NCI-H2029 (cell line): Measurements from ENCODE around the gene RARA.
A peak's percentile ranks its signal among the peaks of the same experiment; 100 is the strongest.
"Not testable (repeated sequence)": the region's sequence is repeated elsewhere in the genome, so short reads cannot be mapped to it uniquely, and the experiment has no call there.

Experiments
- DNase-seq: peaks from one replicate; lab custom pipeline; 2025; lab: John Stamatoyannopoulos, UW

Gene RARA

DNA sequence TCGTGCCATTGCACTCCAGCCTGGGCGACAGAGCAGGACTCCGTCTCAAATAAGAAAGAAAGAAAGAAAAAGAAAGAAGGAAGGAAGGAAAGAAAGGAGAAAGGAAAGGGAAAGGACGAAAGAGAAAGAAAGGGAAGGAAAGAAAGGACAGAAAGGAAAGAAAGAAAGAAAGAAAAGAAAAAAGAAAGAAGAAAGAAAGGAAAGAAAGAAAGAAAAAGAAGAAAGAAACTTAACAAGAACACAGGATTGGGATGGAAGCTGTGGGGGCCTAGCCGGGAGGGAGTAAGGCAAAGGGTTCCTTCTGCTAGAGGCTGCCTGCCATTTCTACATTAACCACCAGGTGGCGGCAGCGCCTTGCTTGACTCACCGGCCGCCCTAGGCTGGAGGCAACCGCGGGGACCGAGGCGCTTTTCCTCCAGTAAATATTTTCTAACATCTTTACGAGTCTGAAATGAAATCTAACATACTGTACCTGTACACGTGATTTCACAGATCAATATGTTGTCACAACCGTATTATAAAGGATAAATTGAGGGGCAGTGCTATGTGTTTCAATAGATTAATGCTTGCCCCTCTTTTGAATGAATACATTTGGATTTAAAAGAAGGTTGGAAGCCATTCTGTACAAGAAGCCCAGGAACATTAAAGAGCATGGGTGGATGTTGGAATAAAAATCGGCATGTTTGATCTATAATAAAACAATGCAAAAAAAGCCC lies 49.5 kb downstream of the RARA start:
- peak; percentile 58 for DNase-seq

DNA sequence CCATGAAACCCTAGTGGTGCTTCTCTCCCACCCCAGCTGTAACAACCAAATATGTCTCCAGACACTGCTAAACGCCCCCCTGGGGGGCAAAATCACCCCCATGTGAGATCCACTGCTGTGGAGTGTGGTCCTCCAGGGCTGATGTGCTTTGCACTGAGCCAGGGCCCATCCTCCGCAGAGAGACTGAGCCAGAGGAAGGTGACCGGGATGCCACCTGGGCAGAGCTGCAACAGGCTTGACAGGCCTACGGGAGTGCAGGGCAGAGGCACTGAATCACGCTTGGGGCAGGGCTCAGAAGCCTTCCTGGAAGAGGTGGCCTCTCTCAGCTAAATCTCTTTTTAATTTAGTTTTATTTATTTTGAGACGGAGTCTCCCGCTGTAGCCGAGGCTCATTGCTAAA lies 51.1 kb downstream of the RARA start:
- DNase-seq: no peak

DNA sequence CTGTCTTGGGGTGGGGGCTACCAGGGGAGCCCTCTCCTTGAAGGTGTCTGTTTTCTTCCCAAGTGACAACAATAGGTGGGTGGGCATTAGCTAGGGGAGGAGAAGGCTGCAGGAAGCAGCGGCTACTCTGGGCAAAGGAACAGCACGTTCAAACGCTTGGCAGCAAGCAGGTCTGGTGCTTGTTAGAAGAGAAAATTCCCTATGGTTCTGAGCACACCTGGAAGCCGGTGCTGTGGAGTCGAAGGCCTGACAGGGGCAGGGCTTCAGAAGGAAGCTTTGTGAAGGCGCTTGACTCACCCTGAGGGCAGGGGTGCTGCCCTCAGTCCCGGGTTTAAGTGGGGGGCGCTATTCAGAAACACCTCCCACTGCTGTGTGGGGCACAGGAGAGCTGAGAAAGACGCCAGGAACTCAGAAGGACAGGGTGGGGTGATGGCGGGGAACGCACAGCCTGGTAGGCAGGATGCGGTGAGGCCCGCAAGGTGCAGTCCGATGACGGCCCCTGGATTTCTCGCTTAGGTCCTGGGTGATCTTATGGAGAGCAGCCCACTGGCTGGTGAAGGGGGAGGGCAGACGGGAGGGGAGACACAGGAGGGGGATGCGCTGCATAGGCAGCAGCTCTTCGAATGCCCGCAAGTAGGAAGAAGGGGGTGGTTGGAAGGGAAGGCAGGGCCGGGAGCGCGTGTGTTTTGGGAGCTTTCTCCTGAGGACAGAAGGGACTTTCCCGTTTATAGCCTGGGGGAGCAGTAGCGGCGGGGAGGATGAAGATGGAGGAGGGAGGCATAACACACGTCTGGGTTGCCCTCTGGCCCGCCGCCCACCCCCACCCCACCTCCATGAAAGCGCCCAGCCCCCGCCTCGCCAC lies 52.3 kb downstream of the RARA start:
- no peak for DNase-seq

DNA sequence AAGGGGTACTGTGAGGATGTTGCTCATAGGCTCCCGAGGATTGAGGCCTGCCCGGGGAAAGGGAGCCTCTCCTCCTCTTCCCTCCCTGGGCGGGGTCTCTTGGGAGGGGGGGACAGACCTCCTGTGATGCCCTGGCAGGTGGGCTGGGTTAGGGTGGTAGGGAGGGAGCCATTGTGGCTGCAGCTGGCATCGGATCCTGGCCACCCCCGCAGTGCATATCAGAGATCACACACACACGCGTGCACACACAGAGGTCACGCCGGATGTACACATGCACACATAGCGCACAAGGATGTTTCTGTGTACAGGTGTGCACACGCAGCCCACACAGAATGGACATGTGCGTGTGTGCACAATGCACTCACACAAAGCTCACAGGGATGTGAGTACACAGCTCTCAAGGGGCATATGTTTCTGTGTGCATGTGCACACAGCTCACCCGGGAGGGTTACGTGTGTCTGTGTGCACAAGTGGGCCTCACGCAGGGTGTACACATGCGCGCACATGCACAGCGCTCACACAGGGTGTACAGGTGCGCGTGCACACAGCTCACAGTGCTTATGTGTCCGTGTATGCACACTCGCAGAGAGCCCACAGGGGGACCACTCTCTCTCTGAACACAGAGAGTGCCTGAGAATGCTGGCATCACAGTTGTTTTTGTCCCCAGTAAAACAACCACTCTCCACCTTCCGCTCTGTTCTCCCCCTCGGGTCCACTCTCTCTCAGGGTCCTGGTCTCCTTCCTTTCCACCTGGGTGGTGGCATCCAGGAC lies 53.1 kb downstream of the RARA start:
- DNase-seq: no peak

DNA sequence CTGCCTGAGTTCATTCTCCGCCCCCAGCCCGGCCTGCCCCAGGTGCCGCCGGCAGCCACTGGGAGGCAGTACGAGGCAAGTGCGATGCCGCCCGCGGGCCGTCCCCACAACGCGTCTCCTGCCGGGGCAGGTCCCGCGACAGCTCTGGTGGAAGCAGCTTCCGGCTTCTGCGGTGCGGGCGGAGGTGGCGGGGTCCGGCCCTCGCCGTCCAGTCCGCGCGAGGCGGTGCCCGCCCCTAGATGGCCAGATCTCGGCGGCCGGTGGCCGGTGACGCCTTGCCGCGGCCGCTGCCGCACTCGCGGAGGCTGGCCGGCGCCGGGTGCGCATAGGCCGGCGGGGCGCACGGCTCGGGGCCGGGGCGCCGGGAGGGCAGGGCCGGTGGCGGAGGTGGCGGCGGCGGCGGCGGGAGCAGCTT lies 53.7 kb downstream of the RARA start:
- DNase-seq: peak; percentile 39

DNA sequence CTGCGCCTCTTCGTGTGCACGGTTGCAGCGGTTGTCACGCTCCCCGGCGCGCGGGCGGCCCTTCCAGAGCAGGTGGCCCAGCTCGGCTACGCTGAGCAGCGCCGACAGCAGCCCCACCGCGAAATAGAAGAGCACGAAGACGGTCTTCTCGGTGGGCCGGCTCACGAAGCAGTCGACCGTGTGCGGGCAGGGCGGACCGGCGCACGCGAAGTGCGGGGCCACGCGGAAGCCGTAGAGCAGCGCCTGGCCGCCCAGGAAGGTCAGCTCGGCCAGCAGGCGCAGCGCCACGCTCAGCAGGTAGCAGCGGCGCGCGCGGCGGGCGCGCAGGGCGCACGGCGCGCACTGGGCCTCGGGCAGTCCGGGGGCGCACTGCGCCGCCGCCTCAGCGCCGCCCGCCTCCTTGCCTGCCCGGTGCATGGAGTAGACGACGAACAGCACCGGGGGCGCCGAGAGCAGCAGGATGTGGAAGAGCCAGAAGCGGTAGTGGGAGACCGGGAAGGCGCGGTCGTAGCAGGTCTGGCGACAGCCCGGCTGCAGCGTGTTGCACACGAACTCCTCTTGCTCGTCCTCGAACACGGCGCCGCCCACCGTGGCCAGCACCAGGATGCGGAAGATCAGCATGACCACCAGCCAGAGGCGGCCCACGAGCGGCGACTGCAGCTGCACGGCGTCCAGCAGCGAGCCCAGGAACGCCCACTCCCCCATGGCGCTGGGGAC lies 54.3 kb downstream of the RARA start:
- peak; percentile 10 for DNase-seq

DNA sequence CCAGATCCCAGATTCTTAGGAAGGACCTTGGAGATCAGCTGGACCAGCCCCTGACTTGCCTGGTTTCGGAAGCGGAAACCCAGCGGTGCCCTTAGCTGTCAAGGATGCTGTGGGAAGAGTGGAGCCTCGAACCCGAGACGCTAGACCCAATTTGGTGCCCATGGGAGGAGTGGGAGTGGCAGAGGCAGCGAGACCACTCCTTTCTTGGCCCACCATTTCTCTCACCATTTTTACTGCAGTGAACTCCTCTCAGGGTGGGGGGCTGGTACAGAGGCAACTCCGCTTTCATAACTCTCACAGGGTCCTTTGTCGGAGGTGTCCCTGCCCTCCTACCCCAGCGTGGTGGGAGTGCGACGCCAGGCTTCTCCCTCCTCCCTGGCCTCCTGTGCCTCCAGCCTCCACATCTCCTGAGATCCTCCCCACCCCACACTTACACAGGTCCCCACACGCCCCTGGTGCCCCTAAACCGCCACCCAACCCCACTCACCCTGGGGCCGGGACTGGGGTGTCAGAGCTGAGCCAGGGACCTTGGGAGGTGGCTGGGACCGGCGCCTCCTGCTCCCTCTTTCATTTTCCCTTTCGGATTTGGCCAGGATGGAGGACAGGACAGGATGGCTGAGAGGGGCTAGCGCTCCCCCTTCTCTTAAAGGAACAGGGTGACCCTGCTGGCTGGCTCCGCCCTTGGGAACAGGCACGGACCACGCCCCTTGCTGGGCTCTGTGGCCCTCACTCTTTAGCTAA lies 55.3 kb downstream of the RARA start, which contains the start of gene GJD3:
Gene GJD3 (minus strand): TSS at position 617 of the 741 bp plus-strand sequence. CDS start 922 bp downstream, outside the sequence.
- DNase-seq: no peak

DNA sequence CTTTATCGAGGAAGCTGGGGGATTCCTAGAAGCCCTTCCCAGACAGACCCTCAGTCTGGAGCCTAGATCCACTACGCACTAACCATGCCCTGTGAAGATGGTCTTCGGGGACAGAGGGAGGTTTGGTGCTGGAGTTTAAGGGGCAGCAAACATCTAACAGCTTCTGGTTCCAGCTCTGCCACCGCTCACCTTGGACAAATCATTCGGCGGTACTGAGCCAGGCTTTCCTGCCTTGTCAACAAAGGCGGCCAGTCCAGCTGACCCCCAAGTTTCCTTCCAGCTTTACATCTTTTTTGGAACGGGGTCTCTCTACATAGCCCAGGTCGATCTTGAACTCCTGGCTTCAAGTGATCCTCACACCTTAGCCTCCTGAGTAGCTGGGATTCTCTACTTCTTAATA lies 55.9 kb downstream of the RARA start:
- no peak for DNase-seq

DNA sequence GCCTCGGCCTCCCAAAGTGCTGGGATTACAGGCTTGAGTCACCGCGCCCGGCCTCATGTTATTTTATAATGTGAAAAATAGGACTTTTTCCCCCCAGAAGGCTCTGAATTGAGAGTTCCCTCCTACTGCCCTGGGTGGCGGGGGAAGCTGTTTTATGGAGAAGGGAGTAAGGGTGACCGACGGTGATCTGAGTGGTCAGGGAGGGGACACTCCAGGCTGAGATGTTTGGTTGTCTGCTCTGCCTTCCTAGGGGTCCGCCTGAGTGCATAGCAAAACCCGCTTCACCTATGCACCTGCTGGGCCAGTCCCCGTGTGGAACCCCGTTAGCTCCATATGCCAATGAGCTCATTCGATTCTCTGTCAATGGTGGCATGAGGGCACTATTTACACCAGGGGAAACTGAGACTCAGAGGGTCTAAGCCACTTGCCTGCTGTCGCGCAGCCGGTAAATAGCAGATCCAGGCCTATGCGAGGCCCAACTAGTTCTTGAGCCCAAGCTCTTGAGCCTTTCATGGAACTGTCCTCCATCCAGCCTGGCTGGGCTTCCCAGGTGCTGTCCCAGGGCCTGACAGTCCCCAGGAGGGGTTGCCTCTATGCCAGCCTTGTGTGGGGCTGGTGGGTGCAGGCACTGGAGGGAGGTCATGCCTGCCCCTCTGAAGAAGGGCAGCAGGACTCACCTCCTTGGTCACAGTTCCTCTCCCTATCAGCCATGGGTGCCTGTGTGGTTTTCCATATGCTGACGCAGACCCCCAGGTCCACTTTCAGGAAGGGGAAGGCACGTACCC lies 57.3 kb downstream of the RARA start:
- no peak for DNase-seq

DNA sequence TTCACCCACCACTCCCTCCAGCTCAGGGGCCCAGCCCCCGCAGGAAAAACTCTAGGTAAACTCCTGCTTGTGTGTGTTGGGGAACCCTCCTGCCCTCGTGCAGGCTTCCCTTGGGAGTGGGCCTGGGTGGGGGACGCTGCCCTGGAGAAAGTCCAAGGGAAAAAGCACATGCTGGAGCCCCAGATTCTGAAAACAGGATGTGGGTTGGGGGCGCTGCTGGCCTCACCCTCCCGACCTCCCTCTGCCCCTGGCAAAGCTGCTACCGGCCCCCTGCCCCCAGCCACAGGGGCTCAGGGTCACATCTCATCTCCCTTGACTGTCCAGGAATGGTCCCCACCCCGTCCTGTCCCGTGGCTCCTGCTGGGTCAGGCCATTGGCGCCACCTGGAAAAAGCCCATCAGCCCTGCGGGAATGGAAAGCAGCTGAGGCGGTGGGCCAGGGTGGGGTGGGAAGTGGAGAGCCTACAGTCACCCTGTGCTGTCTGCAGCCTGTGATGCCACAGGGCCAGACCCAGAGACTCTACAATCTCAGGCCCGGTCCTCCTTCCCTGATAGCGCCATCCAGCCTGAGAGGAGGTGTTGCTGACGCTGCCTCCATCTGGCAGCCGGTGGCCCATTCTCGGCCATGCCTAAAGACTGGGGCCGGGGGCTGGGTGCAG lies 58.0 kb downstream of the RARA start:
- DNase-seq: no peak

DNA sequence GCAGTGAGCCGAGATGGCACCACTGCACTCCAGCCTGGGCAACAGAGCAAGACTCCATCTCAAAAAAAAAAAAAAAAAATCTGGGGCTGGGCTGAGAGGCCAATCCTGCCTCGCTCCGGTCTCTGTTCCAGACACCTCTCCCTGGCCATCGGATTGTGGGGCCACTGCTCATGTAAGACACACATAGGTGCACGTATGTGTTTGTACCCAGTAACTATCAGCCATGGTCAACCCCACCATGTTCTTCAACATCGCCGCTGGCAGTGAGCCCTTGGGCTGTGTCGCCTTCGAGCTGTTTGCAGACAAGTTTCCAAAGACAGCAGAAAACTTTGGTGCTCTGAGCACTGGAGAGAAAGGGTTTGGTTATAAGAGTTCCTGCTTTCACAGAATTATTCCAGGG lies 58.7 kb downstream of the RARA start:
- not testable (repeated sequence) for DNase-seq

DNA sequence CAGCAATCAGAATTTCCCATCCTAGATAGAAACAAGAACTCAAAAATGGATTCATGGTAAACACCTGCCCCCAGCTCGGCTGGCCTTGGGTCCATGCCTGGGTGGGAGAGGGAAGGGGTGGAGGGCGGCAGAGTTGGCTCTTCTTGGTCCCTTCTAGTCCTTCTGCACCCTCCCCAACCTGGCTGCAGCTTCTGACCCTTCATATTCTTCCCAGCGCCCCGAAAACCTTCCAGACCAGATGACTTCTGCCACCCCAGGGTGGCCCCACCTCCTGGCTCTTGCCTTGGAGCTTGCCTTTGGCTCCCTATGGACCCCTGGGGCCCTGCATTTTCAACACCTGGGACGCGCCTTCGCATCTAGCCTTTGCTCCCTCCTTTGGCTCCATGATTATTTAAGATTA lies 60.9 kb downstream of the RARA start:
- no peak for DNase-seq

DNA sequence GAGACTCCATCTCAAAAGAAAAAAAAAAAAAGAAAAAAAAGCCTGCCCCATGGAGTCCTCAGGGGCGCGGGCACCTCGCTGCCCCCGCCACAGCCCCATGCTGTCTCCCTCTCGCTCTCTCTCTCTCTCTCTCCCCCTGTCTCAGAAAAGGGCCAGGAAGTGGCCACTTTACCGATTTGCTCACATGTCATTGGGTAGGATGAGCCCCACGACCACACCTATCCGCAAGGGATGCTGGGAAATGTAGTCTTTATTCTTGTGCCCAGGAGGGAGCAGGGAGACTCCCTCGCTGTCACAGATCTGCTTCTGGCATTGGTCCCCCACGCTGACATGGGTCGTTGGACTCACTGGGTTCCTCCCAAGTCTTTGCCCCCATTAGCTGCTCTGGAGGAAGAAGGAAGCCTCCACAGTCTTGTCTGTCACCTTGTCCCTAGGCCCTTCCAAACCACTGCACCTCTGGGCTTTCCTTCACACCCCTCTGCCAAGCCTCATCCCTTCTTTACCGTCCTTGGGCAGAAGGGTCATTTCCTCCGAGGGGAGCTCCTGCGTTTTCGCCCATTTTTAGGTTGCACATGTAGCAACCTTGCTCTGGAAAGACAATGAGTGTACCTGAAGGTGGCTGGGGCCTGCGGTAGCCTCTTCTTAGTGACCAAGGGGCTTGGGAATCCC lies 62.4 kb downstream of the RARA start:
- peak; percentile 81 for DNase-seq

DNA sequence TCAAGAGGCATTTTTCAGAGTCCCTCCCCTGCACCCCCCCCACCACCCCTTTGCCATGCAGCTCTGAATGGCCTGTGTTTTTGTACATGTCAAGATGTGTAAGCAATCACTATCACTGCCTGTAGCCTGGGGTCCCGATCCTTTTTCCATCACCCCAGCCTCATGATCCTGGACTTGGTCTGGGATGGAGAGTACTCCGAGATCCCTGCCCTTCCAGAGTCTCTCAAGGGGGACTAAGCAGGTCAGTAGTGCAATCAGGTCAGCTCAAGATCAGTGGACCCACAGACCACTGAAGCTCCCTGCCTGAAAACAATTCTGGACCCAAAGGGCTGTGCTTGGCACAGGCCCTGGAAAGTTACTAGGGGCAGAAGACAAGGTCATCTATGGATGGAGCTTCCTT lies 63.1 kb downstream of the RARA start:
- DNase-seq: no peak

DNA sequence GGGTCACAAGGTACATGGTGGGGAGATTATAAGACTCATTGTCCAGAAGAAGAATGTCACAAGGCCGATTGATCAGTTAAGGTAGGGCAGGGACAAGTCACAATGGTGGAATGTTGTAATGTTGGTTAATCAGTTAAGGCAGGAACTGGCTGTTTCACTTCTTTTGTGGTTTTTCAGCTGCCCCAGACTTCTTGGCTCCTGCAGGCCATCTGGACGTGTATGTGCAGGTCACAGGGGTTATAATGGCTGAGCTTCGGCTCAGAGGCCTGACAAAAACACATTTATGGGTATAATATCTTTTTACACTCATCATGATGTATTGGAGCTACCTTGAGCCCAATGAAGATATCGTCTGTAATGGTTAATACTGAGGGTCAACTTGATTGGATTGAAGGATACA lies 63.7 kb downstream of the RARA start:
- not testable (repeated sequence) for DNase-seq

DNA sequence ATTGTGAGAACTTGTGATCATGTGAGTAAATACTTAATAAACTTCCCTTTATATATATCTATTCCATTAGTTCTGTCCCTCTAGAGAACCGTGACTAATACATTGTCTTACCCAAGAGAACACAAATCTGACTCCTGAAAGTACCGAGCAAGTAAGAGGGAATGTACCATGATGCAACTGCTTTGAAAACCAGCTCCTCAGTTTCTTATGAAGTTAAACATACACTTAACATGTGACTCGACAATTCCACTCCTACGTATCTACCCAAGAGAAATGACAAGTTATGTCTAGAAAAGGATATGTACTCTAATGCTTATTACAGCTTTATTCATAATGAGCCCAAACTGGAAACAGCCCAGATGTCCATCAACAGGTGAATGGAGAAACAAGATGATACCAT lies 64.3 kb downstream of the RARA start:
- DNase-seq: no peak

DNA sequence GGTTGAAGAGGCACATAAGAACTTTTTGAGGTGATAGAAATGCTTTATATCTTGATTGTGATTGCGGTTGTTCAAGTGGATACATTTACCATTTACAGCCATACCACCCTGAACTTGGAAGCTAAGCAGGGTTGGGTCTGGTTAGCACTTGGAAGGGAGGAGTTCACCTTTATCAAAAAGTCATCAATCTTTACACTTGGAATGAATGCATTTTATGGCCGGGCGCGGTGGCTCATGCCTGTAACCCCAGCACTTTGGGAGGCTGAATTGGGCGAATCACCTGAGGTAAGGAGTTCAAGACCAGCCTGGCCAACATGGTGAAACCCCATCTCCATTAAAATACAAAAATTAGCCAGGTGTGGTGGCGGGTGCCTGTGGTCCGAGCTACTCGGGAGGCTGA lies 65.0 kb downstream of the RARA start:
- no peak for DNase-seq

DNA sequence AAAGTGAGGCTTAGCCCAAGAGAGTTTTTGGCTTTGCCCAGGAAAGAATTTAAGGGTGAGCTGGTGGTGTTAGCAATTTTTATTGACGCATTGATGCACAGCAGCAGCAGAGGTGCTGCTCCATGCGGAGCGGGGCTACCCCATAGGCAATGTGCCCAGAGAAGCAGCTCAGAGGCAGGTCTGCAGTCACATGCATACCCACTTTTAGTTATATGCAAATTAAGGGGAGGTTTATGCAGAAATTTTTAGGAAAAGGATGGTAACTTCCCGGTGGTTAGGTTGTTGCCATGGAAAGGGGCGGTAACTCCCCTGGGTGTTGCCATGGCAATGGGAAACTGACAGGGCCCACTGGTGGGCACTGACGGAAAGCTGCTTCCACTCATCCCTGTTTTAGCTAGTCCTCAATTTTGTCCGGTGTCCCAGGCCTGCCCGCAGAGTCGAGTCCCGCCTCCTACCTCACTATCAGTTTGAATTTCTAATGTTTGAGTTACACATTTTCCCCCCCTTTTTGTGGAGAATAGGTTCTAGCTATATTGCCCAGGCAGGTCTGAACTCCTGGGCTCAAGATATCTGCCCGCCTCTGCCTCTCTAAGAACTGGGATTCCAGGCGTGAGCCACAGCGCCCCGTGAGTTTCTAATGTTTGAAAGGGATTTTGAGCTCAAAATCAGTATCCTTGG lies 66.0 kb downstream of the RARA start:
- no peak for DNase-seq

DNA sequence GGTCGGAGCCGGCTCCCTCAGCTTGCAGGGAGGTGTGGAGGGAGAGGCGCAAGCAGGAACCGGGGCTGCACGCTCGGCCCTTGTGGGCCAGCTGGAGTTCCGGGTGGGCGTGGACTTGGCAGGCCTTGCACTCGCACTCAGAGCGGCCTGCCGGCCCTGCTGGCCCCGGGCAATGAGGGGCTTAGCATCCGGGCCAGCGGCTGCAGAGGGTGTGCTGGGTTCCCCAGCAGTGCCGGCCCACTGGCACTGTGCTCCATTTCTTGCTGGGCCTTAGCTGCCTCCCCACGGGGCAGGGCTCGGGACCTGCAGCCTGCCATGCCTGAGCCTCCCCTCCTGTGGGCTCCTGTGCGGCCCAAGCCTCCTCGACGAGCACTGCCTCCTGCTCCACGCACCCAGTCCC lies 66.8 kb downstream of the RARA start:
- not testable (repeated sequence) for DNase-seq
